ENCODE results near the gene ACOT2. TPM values are rescaled to one million over a fixed set of nuclear protein-coding genes. Genes with fewer than 3 reads are reported as not detected.

Gene ACOT2
- total and polyA plus RNA-seq, 2 donors (not counting 1 experiment from before 2014, with no cell fraction given): 8.3 to 17.7 TPM

DNA sequence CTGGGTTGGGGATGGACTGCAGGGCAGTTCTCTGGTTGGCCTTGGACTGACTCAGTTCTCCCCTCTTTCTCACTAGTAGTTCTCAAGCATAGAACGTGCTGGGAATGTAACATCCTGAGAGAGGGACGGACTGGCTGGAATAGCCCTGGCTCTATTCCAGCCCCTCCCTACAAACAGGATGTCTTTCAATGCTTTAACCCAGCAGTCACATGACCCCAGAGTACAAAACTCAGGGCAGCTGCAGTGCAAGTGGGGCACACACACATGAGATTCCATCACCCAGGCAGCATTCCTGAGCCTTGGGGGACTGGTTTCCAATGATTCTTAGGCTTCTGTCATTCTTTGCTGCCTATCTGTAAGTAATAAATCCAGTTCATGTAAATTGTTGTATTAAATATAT, 41.7 kb downstream of the ACOT2 start:
- ChIA-PET POLR2A (no interaction called here), CTCF (interaction anchor here (0.6 to 1.3 kb wide), 2 partner anchors 9 to 117 kb away, joined by 3 read pairs; no protein-coding TSS in a partner anchor)
- no peak overlapping the region for H3K9ac ChIP-seq (ENCODE audit: low read length)
- no peaks in the 10 kb centered on the region for H3K79me2 ChIP-seq (ENCODE audit: control insufficient read depth, insufficient read depth, low read length)
- peaks cover 9% of the 10 kb centered on the region for H3K27me3 Mint-ChIP-seq
- H3K9me3 Mint-ChIP-seq (ENCODE audit: insufficient read depth): no peaks in the 10 kb centered on the region
- peaks cover 4% of the 10 kb centered on the region in 2 donors for H3K4me1 ChIP-seq (ENCODE audit: control insufficient read depth in 2 of 2, insufficient read depth in 2 of 2, low read length in 2 of 2)
- H3K27ac Mint-ChIP-seq: no peak overlapping the region
- no peak overlapping the region for H3K4me3 Mint-ChIP-seq
- H2AFZ ChIP-seq (ENCODE audit: insufficient read depth, low read depth, low read length, poor library complexity, severe bottlenecking): no peak overlapping the region
- no peaks in the 10 kb centered on the region for H4K20me1 ChIP-seq (ENCODE audit: control insufficient read depth, insufficient read depth, low read length, poor library complexity, severe bottlenecking)
- H3K9me3 ChIP-seq (ENCODE audit: control extremely low read depth in 1 of 3, control insufficient read depth in 2 of 3, insufficient read depth in 1 of 3, low read length in 2 of 3): peaks cover 0 to 8% (median 0%) of the 10 kb centered on the region in 3 donors
- no peak overlapping the region for H3K27ac ChIP-seq (ENCODE audit: low read length in 2 of 2)
- H3K27me3 ChIP-seq (replicated peaks in 1 of 4; ENCODE audit: control extremely low read depth in 1 of 4, control insufficient read depth in 3 of 4, insufficient read depth in 4 of 4, low read length in 3 of 4): peaks cover 0 to 8% (median 0%) of the 10 kb centered on the region in 4 experiments
- intact Hi-C loops (cut with micrococcal nuclease): no loop called here
- no peak overlapping the region for H3K4me3 ChIP-seq (ENCODE audit: control extremely low read depth in 1 of 5, extremely low read depth in 1 of 5, insufficient read depth in 1 of 5, low read depth in 2 of 5, low read length in 4 of 5)
- no peak for TF ChIP-seq EZH2 (IDR thresholded peaks at IDR 0.05; ENCODE audit: borderline replicate concordance, insufficient read depth, low read depth, low read length, poor library complexity, severe bottlenecking)
- TF ChIP-seq, protein P1, sequence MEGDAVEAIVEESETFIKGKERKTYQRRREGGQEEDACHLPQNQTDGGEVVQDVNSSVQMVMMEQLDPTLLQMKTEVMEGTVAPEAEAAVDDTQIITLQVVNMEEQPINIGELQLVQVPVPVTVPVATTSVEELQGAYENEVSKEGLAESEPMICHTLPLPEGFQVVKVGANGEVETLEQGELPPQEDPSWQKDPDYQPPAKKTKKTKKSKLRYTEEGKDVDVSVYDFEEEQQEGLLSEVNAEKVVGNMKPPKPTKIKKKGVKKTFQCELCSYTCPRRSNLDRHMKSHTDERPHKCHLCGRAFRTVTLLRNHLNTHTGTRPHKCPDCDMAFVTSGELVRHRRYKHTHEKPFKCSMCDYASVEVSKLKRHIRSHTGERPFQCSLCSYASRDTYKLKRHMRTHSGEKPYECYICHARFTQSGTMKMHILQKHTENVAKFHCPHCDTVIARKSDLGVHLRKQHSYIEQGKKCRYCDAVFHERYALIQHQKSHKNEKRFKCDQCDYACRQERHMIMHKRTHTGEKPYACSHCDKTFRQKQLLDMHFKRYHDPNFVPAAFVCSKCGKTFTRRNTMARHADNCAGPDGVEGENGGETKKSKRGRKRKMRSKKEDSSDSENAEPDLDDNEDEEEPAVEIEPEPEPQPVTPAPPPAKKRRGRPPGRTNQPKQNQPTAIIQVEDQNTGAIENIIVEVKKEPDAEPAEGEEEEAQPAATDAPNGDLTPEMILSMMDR (IDR thresholded peaks at IDR 0.05): no peak
- H3K4me1 Mint-ChIP-seq: peaks cover 6% of the 10 kb centered on the region
- WGBS (ENCODE audit: insufficient coverage): 90% methylated on average over 2 of the region's 2 CpGs
- DNase-seq: no peak
- no peaks in the 10 kb centered on the region for H3K36me3 ChIP-seq (replicated peaks in 1 of 2; ENCODE audit: control extremely low read depth in 1 of 2, control insufficient read depth in 1 of 2, extremely low read depth in 1 of 2, insufficient read depth in 2 of 2, low read length in 1 of 2)
- no peak for ATAC-seq (ENCODE audit: low read depth)
- H3K4me2 ChIP-seq (replicated peaks; ENCODE audit: low read depth, low read length, poor library complexity, severe bottlenecking): no peak overlapping the region

DNA sequence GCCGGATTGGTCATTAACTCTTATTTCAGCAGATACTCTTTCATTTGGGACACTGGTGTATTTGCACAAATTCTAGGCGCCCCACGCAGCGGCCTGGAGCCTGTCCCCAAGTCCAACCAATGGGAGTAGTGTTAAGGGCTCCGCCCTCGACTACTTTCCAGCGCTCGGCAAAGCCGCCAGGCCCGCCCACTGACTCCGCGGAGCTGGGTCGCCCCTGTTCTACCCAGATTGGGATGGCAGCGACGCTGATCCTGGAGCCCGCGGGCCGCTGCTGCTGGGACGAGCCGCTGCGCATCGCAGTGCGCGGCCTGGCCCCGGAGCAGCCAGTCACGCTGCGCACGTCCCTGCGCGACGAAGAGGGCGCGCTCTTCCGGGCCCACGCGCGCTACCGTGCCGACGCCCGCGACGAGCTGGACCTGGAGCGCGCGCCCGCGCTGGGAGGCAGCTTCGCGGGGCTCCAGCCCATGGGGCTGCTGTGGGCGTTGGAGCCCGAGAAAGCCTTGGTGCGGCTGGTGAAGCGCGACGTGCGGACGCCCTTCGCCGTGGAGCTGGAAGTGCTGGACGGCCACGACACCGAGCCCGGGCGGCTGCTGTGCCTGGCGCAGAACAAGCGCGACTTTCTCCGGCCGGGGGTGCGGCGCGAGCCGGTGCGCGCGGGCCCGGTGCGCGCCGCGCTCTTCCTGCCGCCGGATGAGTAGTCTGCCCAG, 43.5 kb downstream of the ACOT2 start, which contains the start of gene ACOT6:
TSS of gene ACOT6 (plus strand) at position 179 of the 707 bp plus-strand sequence. CDS start at position 234, 55 bp downstream.
- ATAC-seq (ENCODE audit: low read depth) (peak; percentile 85), DNase-seq (peak; percentile 82)
- Histone ChIP-seq H3K27me3 (replicated peaks in 1 of 4; ENCODE audit: control extremely low read depth in 1 of 4, control insufficient read depth in 3 of 4, insufficient read depth in 4 of 4, low read length in 3 of 4) (peaks cover 0 to 6% (median 0%) of the 10 kb centered on the region in 4 experiments), H3K79me2 (ENCODE audit: control insufficient read depth, insufficient read depth, low read length) (no peaks in the 10 kb centered on the region), H3K27ac (ENCODE audit: low read length in 2 of 2) (no peak within 1 kb of the TSS), H3K36me3 (replicated peaks in 1 of 2; ENCODE audit: control extremely low read depth in 1 of 2, control insufficient read depth in 1 of 2, extremely low read depth in 1 of 2, insufficient read depth in 2 of 2, low read length in 1 of 2) (no peaks in the 10 kb centered on the region), H3K4me2 (replicated peaks; ENCODE audit: low read depth, low read length, poor library complexity, severe bottlenecking) (peak within 1 kb of the TSS; percentile 83), H3K9me3 (ENCODE audit: control extremely low read depth in 1 of 3, control insufficient read depth in 2 of 3, insufficient read depth in 1 of 3, low read length in 2 of 3) (peaks cover 0 to 5% (median 0%) of the 10 kb centered on the region in 3 donors), H3K4me1 (ENCODE audit: control insufficient read depth in 2 of 2, insufficient read depth in 2 of 2, low read length in 2 of 2) (peaks cover 4% of the 10 kb centered on the region in 2 donors), H4K20me1 (ENCODE audit: control insufficient read depth, insufficient read depth, low read length, poor library complexity, severe bottlenecking) (no peaks in the 10 kb centered on the region), H3K4me3 (ENCODE audit: control extremely low read depth in 1 of 5, extremely low read depth in 1 of 5, insufficient read depth in 1 of 5, low read depth in 2 of 5, low read length in 4 of 5) (peak within 1 kb of the TSS; percentile 15 to 73 (median 59)), H2AFZ (ENCODE audit: insufficient read depth, low read depth, low read length, poor library complexity, severe bottlenecking) (peak within 1 kb of the TSS; percentile 92), H3K9ac (ENCODE audit: low read length) (peak within 1 kb of the TSS; percentile 67)
- intact Hi-C loops (cut with micrococcal nuclease): loop anchor here (1.0 kb wide), 2 partner anchors 20 to 43 kb away; partner anchors contain the start of gene ACOT2
- H3K27ac Mint-ChIP-seq: peak within 1 kb of the TSS; percentile 72
- POLR2A ChIA-PET: interaction anchor here (0.8 to 1.0 kb wide), 2 partner anchors 21 to 42 kb away, joined by 5 to 8 read pairs; partner anchors contain the start of gene ACOT4
- H3K4me3 Mint-ChIP-seq: peak within 1 kb of the TSS; percentile 87
- no peak for TF ChIP-seq EZH2 (IDR thresholded peaks at IDR 0.05; ENCODE audit: borderline replicate concordance, insufficient read depth, low read depth, low read length, poor library complexity, severe bottlenecking)
- TF ChIP-seq, protein P1 (IDR thresholded peaks at IDR 0.05): no peak
- H3K4me1 Mint-ChIP-seq: peaks cover 6% of the 10 kb centered on the region
- CTCF ChIA-PET: interaction anchor here (0.6 to 2.4 kb wide), 6 partner anchors 20 to 116 kb away, joined by 3 to 16 read pairs (median 4); partner anchors contain the start of genes ACOT2 and ACOT4
- H3K9me3 Mint-ChIP-seq (ENCODE audit: insufficient read depth): no peaks in the 10 kb centered on the region
- under 1% methylated on average over 84 of the region's 84 CpGs for WGBS (ENCODE audit: insufficient coverage)
- peaks cover 5% of the 10 kb centered on the region for H3K27me3 Mint-ChIP-seq
